ENCODE data around the gene RHOBTB1. TPM values are rescaled to one million over a fixed set of nuclear protein-coding genes. Genes with fewer than 3 reads are reported as not detected.

Gene RHOBTB1
- total and polyA plus RNA-seq, 3 donors from 2014 or later = 38.1 to 47.1 (median 44.7) TPM

- Histone ChIP-seq H3K9me3 (no peaks in the 10 kb centered on the region), H3K27me3 (no peaks in the 10 kb centered on the region), H3K27ac (no peak overlapping the region), H3K4me3 (no peak overlapping the region), H3K4me1 (no peaks in the 10 kb centered on the region), H3K36me3 (ENCODE audit: low read depth, missing control alignments) (no peaks in the 10 kb centered on the region)
- intact Hi-C loops (cut with DNase I; ENCODE audit: low total_unique reads) = no loop called here
- TF ChIP-seq POLR2A (IDR thresholded peaks at IDR 0.05) = no peak
- no peak for TF ChIP-seq CTCF (IDR thresholded peaks at IDR 0.05)
- no peak for DNase-seq
- 93 to 96% methylated on average over 4 of the region's 4 CpGs for WGBS, 2 donors
Measured at GRCh38 chr10:60920479-60920878, 23.5 kb downstream of the RHOBTB1 start.

- no peaks in the 10 kb centered on the region for H3K36me3 ChIP-seq (ENCODE audit: low read depth, missing control alignments)
- 93 to 94% methylated on average over 2 of the region's 2 CpGs for WGBS, 2 donors
- no peak overlapping the region for H3K27ac ChIP-seq
- TF ChIP-seq CTCF (IDR thresholded peaks at IDR 0.05) (no peak), POLR2A (IDR thresholded peaks at IDR 0.05) (no peak)
- intact Hi-C loops (cut with DNase I; ENCODE audit: low total_unique reads) = no loop called here
- DNase-seq = no peak
- H3K27me3 ChIP-seq = no peaks in the 10 kb centered on the region
- H3K9me3 ChIP-seq = no peaks in the 10 kb centered on the region
- H3K4me1 ChIP-seq = no peaks in the 10 kb centered on the region
- no peak overlapping the region for H3K4me3 ChIP-seq
Measured at GRCh38 chr10:60919551-60919950, 24.4 kb downstream of the RHOBTB1 start.

- Histone ChIP-seq H3K4me3 (no peak overlapping the region), H3K27ac (no peak overlapping the region), H3K36me3 (ENCODE audit: low read depth, missing control alignments) (no peaks in the 10 kb centered on the region), H3K9me3 (no peaks in the 10 kb centered on the region), H3K27me3 (no peaks in the 10 kb centered on the region), H3K4me1 (no peaks in the 10 kb centered on the region)
- DNase-seq = no peak
- no peak for TF ChIP-seq CTCF (IDR thresholded peaks at IDR 0.05)
- no peak for TF ChIP-seq POLR2A (IDR thresholded peaks at IDR 0.05)
- 92 to 97% methylated on average over 4 of the region's 4 CpGs for WGBS, 2 donors
- intact Hi-C loops (cut with DNase I; ENCODE audit: low total_unique reads) = no loop called here
Measured at GRCh38 chr10:60917331-60918280, 26.4 kb downstream of the RHOBTB1 start.

GRCh38 chr10:60916025-60916424 is 28.0 kb downstream of the RHOBTB1 start:
- H3K36me3 ChIP-seq (ENCODE audit: low read depth, missing control alignments) = no peaks in the 10 kb centered on the region
- WGBS, 2 donors = 86 to 98% methylated on average over 4 of the region's 4 CpGs
- no peaks in the 10 kb centered on the region for H3K4me1 ChIP-seq
- intact Hi-C loops (cut with DNase I; ENCODE audit: low total_unique reads) = no loop called here
- H3K4me3 ChIP-seq = no peak overlapping the region
- H3K27ac ChIP-seq = no peak overlapping the region
- no peaks in the 10 kb centered on the region for H3K27me3 ChIP-seq
- TF ChIP-seq CTCF (IDR thresholded peaks at IDR 0.05) = no peak
- TF ChIP-seq POLR2A (IDR thresholded peaks at IDR 0.05) = no peak
- H3K9me3 ChIP-seq = no peaks in the 10 kb centered on the region
- no peak for DNase-seq
